Measurements from ENCODE around the gene ADRB2. TPM values are rescaled to one million over a fixed set of nuclear protein-coding genes. Genes with fewer than 3 reads are reported as not detected.
"Not testable (repeated sequence)": the region's sequence is repeated elsewhere in the genome, so short reads cannot be mapped to it uniquely, and the experiment has no call there.

Gene ADRB2
- polyA plus RNA-seq, 3 donors: 0.21 to 0.40 (median 0.30) TPM

GRCh38 chr5:148803451-148803850, 23.0 kb upstream of the ADRB2 start:
- not testable (repeated sequence) for DNase-seq

GRCh38 chr5:148804393-148804792, 22.0 kb upstream of the ADRB2 start:
- DNase-seq: no peak

GRCh38 chr5:148805326-148806290, 20.8 kb upstream of the ADRB2 start:
- DNase-seq: no peak

- DNase-seq: no peak
These were observed 19.9 kb upstream of the ADRB2 start for GRCh38 chr5:148806520-148806931.

GRCh38 chr5:148807851-148808250, 18.6 kb upstream of the ADRB2 start:
- DNase-seq: no peak

DNA sequence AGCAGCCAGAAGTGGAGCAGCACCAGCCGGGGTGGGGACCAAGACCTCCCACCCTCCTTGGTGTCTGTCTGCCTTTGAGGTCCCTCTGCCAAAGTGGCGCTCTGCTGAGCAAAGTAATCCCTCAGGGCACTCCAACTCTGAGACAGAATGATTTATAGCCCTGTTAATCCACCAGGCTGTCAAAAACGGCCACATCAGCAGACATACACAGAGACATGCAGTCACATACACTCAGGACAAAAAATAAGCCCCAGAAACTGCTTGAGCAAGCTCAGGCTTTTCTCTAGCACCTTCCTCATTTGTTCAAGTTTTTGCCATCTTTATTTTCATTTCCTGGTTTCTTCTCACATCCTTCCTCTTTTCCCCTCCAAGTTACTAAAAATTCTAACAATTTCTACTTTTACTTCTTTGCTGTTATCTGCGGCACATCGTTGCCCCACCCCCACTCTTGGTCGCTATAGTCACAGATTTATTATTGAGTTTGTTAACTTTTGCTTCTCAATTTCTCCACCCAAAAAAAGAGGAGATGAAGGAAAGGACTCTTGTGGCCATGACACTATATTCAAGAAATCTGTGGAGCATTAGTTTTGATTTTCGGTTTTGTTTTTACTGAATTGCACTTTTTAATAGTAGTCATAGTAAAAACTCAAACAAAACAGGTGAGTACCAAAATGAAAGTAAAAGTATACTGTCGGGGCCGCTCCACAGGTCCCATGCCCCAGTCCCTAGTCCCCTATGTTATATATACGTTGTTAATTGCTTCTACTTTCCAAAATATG, 17.4 kb upstream of the ADRB2 start:
- DNase-seq: no peak

DNA sequence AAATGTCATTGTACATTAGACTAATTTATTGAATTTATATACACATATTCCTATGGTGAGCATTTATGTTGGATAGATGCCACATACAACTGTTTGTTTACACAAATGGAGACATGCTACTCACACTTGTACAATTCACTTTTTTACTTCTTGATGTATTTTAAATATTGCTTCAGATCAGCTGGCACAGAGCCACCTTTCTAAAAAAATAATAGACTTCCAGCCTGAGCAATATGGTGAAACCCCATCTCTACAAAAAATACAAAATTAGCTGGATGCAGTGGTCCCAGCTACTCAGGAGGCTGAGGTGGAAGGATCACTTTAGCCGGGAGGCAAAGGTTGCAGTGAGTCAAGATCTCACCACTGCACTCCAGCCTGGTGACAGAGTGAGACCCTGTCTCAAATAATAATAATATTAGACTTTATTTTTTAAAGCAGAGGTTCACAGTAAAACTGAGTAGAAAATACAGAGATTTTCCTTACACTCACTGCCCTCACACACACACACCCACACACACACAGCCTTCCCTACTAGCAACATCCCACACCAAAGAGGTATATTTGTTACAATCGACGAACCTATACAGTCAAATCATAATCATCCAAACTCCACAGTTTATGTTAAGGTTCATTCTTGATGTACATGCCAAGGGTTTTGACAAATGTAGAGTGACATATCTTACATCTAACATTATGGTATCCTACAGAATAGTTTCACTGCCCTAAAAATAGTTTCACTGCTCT, 16.5 kb upstream of the ADRB2 start:
- no peak for DNase-seq

- no peak for DNase-seq
These were observed 15.6 kb upstream of the ADRB2 start for GRCh38 chr5:148810823-148811222.

DNA sequence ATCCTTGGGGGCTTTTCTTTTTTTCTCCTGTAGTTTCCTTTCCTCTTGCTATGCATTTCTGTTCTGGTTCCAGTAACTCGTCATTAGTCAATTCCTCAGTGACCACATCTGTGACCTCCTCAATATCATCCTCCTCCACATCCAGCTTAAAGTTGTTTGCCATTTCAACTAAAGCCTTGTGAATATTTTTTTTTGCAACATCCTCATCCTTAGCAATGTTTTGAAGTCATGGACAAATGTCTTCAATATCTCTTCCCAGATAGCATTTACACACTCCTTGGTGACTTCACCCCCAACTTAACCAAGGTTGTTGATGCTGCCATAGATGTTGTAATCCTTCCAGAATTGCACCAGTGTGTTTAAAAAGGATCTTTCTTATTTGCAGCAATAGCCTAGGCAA, 14.7 kb upstream of the ADRB2 start:
- DNase-seq: no peak

DNA sequence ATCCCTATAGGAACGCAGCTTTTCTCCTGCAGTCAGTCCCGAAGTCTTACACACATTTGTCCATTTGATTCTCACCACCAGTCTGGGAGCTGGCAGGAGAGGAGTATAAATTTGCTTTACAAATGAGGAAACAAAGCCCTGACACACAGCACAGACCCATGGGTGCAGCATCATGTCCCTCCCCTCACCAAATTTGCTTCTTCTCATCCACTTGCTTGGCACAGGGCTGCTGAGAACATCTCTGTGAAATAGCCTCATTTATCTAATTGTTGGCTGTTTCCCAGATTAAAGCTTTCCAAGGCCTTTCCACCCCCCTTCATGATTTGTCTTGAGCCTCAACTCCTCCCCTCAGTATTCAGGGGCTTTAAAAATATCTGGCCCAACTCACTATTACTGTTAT, 11.3 kb upstream of the ADRB2 start:
- no peak for DNase-seq

DNA sequence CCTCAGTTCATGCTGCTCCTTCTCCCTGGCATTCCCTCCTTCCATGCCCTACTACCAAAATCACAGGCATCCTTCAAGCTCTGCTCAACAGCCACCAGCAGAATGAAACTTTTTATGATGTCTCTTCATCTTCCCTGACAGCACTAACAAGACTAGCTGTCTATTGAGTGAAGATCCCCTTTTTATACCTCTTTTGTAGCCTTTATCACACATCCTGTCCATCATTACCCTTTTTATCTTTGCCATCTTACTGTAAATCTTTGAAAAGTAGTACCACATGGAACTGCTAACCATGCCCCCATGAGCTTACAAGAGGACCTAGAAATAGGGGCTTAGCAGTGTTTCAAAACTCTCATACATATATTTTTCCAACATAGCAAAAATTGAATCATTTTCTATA, 10.8 kb upstream of the ADRB2 start:
- no peak for DNase-seq

DNA sequence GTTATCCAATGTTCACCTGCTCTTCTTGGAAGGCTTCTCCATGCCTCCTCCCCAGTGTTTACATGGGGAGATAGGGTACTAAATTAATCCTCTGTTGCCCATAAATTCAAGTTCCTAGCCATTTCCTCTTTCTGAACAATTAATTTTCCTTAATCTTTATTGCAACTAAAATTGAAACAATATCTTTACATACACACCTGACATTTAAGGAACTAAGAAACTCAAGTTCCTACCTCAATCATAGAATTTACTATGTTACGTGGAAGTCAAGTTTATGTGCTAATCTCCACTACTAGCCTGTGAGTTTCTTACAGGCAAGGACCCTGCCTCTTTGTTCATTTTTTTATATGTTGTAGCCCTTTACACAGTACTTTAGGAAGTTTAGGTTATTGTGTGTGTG, 10.1 kb upstream of the ADRB2 start:
- no peak for DNase-seq

DNA sequence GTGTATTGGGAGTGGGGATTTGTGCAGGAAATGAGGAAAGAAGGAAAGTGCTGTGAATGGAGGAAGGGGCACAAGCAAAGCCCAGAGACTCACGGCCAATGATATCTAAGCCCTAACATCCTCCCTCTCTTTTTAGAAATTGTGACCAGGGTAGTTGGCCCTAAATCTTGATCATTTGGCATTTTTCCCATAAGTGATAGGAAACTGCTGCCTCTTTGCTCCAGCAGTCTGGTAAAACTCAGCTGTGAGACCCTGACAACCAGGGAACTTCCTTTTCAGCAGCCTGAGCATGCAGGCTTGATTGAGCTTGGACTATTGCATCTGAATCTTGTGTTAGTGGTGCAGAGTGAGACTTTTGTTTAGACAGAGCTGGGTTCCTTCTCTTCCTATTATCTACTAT, 9.6 kb upstream of the ADRB2 start:
- DNase-seq: peak; percentile 68

DNA sequence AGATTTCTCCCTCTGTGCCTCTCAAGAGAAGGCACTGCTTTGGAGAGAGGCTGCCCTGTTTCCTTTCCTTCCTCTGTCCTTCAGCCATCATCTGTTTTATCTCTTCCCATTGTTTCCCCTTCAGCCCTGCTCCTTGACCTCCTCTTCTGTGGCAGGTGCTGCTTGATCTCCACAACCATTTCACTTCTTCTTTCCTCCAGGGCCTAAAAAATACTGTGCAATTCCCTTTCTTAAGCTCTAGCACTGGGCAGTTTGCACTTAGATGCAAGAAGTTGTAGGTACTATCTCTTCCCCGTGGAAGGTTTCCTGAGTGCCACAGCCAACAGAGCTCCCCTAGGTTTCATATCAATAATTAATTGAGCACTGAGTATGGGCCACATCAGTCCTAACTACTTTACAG, 8.8 kb upstream of the ADRB2 start:
- no peak for DNase-seq

- no peak for DNase-seq
These were observed 5.7 kb upstream of the ADRB2 start for GRCh38 chr5:148820461-148821395.

DNA sequence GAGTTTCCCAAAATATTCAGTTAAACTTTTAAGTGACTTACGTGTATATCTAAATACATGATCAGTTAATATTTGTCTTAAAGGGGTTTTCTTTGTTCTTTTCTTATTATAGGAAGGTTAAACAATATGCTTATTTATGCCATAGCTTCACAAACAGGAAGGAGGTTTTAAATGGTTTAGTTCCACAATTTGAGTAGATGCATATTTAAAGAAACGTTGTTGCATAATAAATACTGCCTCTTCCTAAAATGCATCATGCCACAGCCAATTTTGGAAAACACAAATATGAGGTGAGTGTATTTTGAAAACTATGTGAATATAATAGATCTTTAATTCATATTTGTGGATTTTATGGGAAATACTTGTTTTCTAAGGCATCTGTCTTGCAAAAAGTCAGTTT, 2.5 kb upstream of the ADRB2 start:
- no peak for DNase-seq

DNA sequence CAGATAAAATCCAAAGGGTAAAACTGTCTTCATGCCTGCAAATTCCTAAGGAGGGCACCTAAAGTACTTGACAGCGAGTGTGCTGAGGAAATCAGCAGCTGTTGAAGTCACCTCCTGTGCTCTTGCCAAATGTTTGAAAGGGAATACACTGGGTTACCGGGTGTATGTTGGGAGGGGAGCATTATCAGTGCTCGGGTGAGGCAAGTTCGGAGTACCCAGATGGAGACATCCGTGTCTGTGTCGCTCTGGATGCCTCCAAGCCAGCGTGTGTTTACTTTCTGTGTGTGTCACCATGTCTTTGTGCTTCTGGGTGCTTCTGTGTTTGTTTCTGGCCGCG, 727 bp upstream of the ADRB2 start:
- no peak for DNase-seq

DNA sequence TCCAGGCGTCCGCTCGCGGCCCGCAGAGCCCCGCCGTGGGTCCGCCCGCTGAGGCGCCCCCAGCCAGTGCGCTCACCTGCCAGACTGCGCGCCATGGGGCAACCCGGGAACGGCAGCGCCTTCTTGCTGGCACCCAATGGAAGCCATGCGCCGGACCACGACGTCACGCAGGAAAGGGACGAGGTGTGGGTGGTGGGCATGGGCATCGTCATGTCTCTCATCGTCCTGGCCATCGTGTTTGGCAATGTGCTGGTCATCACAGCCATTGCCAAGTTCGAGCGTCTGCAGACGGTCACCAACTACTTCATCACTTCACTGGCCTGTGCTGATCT, 294 bp downstream of the ADRB2 start:
- no peak for DNase-seq

DNA sequence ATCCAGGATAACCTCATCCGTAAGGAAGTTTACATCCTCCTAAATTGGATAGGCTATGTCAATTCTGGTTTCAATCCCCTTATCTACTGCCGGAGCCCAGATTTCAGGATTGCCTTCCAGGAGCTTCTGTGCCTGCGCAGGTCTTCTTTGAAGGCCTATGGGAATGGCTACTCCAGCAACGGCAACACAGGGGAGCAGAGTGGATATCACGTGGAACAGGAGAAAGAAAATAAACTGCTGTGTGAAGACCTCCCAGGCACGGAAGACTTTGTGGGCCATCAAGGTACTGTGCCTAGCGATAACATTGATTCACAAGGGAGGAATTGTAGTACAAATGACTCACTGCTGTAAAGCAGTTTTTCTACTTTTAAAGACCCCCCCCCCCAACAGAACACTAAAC, 1.3 kb downstream of the ADRB2 start:
- no peak for DNase-seq

DNA sequence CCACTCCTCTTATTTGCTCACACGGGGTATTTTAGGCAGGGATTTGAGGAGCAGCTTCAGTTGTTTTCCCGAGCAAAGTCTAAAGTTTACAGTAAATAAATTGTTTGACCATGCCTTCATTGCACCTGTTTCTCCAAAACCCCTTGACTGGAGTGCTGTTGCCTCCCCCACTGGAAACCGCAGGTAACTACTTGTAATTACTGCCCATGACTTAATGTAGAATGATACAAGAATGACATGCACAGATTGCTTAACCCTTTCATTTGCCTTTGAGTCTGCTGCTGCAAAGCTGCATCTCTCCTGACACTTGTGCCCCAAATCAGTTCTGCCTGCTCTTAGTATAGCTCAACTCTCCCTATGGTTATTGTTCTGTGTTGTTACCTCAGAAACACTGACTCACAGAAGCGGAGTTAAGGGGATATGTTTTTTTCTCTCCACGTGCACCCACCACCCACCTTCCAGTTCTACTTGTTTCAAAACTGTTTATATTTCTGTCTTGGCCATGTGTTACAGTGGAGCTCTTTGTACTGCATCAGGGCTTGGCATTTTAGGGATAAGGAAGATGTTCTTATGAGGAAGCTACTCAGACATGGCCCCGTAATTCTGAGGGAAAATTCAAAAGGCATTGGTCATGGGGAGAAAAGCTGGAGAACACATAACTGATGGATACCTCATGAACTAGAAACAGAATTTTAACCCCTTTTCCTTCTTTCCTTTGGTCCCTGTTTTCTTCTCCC, 2.3 kb downstream of the ADRB2 start:
- no peak for DNase-seq

GRCh38 chr5:148829248-148829594, 2.8 kb downstream of the ADRB2 start:
- no peak for DNase-seq
